Measurements from ENCODE around the gene LCLAT1. TPM values are rescaled to one million over a fixed set of nuclear protein-coding genes. Genes with fewer than 3 reads are reported as not detected.

The LCLAT1 gene
- polyA plus RNA-seq, 3 donors = 0.56 to 1.6 (median 1.2) TPM

- H3K27ac ChIP-seq (ENCODE audit: low read depth, low read length) = no peak overlapping the region
- WGBS, 3 donors = 95 to 98% (median 95%) methylated on average over 3 of the region's 3 CpGs
Measured at GRCh38 chr2:30645081-30645744, 198.2 kb downstream of the LCLAT1 start.

- 62 to 87% (median 75%) methylated on average over 3 of the region's 3 CpGs for WGBS, 3 donors
- no peak overlapping the region for H3K27ac ChIP-seq (ENCODE audit: low read depth, low read length)
Measured at GRCh38 chr2:30645745-30646119, 198.7 kb downstream of the LCLAT1 start.

- no peak overlapping the region for H3K27ac ChIP-seq (ENCODE audit: low read depth, low read length)
- WGBS, 3 donors = 85 to 92% (median 86%) methylated on average over 11 of the region's 11 CpGs
Measured at GRCh38 chr2:30647752-30648457, 200.9 kb downstream of the LCLAT1 start.

DNA sequence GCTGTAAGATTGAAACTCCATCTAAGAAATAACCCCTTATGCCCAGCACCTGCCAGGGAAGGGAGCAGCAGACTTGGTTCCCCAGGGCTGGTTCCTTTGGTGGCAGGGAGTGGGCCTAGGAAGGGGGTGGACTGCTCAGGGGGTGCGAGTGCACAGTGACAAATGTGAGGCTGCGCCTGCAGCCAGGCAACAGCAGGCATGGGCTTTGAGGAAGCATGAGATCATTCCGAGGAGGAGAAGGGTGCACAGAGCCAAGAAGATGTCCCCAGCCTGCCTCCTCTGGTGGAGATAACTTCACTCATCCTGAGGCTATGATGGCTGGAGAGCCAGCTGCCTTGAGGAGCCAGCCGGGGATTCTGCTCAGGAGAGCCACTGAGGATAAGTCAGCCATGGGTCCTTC lies 202.2 kb downstream of the LCLAT1 start:
- no peak overlapping the region for H3K27ac ChIP-seq (ENCODE audit: low read depth, low read length)
- WGBS, 3 donors = 21 to 58% (median 41%) methylated on average over 4 of the region's 4 CpGs

DNA sequence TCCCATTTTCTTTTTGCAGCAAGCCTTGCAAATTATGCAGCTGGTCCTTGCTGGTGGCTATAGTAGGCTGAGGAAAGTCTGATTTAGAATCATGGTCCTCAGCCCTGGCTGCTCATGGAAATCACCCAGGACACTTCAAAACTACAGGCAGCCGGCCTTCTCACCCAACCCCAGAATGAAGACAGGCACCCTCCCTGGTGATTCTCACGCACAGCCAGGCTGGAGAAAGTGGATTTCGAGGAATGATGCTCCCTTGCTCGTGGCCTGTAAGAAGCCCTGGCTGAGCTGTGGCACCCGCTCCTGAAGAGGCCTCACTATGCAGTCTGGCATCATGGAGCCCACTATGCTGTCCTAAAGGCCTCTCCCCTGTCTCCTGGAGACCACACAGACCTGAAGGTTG lies 202.8 kb downstream of the LCLAT1 start:
- H3K27ac ChIP-seq (ENCODE audit: low read depth, low read length) = no peak overlapping the region
- WGBS, 3 donors = 68 to 85% (median 79%) methylated on average over 5 of the region's 5 CpGs

GRCh38 chr2:30652271-30652915 lies 205.3 kb downstream of the LCLAT1 start:
- WGBS, 3 donors = 79 to 88% (median 88%) methylated on average over 8 of the region's 8 CpGs
- no peak overlapping the region for H3K27ac ChIP-seq (ENCODE audit: low read depth, low read length)

GRCh38 chr2:30653847-30654246 lies 206.8 kb downstream of the LCLAT1 start:
- 58 to 83% (median 79%) methylated on average over 2 of the region's 2 CpGs for WGBS, 3 donors
- H3K27ac ChIP-seq (ENCODE audit: low read depth, low read length) = no peak overlapping the region

DNA sequence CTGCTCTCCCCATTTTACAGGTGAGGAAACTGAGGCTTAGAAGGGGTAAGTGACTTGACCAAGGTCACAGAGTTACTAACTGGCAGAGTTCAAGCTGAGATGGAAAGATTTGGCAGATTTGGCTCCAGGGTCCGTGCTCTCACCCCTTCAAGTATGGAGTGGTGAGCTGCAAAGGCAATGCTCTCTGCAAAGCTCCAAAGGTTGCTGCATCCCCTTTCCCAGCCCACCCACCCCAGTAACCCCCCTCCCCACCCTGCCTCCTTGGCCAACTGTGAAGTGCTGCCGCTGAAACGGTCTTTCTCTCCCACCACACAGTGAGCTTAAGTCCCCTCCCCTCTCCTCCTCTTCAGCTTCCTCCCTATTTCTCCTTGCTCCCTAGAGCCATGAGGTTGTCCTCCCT lies 207.4 kb downstream of the LCLAT1 start:
- H3K27ac ChIP-seq (ENCODE audit: low read depth, low read length) = no peak overlapping the region
- 85 to 94% (median 91%) methylated on average over 3 of the region's 3 CpGs for WGBS, 3 donors

GRCh38 chr2:30655211-30655610 lies 208.2 kb downstream of the LCLAT1 start:
- 59 to 76% (median 70%) methylated on average over 6 of the region's 6 CpGs for WGBS, 3 donors
- no peak overlapping the region for H3K27ac ChIP-seq (ENCODE audit: low read depth, low read length)

DNA sequence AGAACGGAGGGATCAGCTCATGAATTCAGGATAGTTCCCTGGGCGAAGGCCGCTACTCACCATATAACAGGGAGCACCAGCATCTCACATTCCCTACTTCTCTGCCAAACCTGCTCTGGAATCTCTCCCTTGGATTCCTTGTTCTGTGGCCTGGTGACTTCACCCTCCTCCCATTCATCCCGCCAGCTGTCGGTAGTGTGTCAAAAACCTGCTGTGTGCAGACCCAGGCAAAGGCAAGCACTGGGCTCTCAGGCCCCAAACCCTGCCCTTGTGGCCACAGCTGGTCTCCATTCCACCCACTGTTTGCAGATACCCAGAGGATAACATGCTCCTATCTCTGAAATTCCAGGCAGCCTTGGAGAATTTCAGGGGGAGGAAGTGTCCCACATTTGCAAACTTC lies 208.6 kb downstream of the LCLAT1 start:
- no peak overlapping the region for H3K27ac ChIP-seq (ENCODE audit: low read depth, low read length)
- WGBS, 3 donors = 79 to 86% (median 84%) methylated on average over 5 of the region's 5 CpGs

DNA sequence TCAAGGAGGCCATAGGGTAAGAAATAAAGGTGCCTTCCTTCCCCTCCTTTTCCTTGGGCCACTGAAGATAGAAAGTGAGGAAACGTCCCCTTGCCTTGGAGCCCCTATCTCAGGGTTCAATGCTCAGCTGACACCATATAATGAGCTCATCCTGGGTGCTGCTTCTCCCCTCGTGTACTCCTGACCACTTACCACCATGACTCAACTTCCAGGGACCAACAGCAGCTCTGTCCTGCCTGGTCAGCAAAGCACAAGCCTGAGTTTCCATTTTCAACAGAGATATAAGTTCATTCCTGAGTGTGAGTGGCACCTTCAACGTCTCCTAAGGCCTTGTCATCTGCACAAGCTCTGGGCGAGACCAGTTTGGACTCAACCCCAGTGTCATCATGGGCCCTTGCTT lies 209.0 kb downstream of the LCLAT1 start:
- 59 to 68% (median 66%) methylated on average over 4 of the region's 4 CpGs for WGBS, 3 donors
- no peak overlapping the region for H3K27ac ChIP-seq (ENCODE audit: low read depth, low read length)

DNA sequence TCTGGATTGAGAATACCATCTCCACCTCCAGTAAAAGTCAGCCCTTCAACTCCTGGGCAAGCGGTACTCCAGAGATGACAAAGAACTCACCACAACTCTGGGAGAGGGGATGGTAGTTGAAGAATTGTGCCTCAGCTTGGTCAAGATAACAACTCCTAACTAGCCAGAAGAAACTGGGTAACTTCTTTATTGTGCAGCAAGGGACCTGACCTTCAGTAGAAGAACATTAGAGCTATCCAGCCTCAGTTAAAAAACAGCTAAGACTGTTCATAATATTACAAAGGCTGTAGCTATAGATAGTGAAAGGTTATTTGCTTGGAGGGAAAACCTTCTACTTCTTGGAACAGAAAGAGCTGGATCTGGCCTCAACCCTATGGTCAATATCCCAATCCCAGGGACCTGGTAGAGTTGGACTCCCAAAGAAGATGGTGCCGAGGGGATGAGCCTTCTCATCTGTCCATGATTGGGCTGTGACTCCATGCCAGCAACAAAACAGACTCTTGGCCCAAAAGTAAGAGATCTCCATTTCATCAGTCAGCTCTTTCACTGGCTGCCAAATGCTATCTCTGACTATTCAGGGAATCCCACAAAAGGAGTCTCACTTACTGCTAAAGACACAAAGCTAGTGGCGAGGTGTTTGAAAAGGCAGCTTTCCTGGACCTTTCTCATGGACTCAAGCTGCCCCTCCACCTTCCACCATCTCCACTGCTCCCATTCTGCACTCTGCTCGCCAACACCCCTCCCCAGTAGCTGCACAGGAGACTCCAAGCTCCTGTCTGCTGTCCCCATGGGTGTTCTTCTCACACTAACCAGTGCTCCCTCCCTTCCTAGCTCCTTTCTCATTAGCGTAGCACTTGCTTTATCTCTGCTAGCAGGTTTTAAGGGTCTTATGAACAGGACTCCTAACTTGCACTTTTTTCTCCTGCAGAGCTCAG lies 214.4 kb downstream of the LCLAT1 start:
- H3K27ac ChIP-seq (ENCODE audit: low read depth, low read length) = no peak overlapping the region
- WGBS, 3 donors = 77 to 81% (median 77%) methylated on average over 5 of the region's 5 CpGs

GRCh38 chr2:30662268-30663131 lies 215.5 kb downstream of the LCLAT1 start:
- WGBS, 3 donors = 67 to 75% (median 72%) methylated on average over 12 of the region's 12 CpGs

GRCh38 chr2:30663321-30663720 lies 216.3 kb downstream of the LCLAT1 start:
- 97 to 98% (median 98%) methylated on average over 4 of the region's 4 CpGs for whole genome bisulfite sequencing, 3 donors
- H3K27ac ChIP-seq (ENCODE audit: low read depth, low read length) = no peak overlapping the region

More at GRCh38 chr2:30662268-30663131, 215.5 kb downstream of the LCLAT1 start:
- no peak overlapping the region for H3K27ac ChIP-seq (ENCODE audit: low read depth, low read length)

- 75 to 92% (median 89%) methylated on average over 3 of the region's 3 CpGs for WGBS, 3 donors
- no peak overlapping the region for H3K27ac ChIP-seq (ENCODE audit: low read depth, low read length)
Measured at GRCh38 chr2:30663806-30664205, 216.8 kb downstream of the LCLAT1 start.

- WGBS, 3 donors = 84 to 92% (median 88%) methylated on average over 8 of the region's 8 CpGs
- H3K27ac ChIP-seq (ENCODE audit: low read depth, low read length) = no peak overlapping the region
Measured at GRCh38 chr2:30664761-30665358, 217.8 kb downstream of the LCLAT1 start.

- no peak overlapping the region for H3K27ac ChIP-seq (ENCODE audit: low read depth, low read length)
Measured at GRCh38 chr2:30665761-30666265, 218.8 kb downstream of the LCLAT1 start.

More at GRCh38 chr2:30665761-30666265, 218.8 kb downstream of the LCLAT1 start:
- 82 to 87% (median 85%) methylated on average over 3 of the region's 3 CpGs for WGBS, 3 donors

Measured in adipose tissue (tissue), 3 donors.